ENCODE results near the gene AMER2.

The AMER2 gene

DNA sequence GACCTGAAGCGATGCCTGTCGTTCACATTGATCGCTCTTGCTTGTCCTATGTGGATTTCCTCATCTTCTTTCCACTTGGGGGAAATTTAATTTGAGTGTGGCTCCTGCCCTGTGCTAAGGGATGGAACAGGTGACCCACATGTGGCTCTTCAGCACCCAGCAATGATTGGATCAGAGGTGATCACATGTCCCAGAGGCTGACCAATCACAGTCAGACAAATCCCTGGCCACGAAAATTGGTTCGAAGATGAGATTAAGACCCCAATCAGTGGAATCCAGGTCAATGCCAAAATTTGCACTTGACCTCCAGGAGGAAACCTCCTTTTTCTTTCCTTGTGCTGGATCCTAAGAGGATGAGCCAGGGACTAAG, 23.7 kb downstream of the AMER2 start:
- no peak for DNase-seq

DNA sequence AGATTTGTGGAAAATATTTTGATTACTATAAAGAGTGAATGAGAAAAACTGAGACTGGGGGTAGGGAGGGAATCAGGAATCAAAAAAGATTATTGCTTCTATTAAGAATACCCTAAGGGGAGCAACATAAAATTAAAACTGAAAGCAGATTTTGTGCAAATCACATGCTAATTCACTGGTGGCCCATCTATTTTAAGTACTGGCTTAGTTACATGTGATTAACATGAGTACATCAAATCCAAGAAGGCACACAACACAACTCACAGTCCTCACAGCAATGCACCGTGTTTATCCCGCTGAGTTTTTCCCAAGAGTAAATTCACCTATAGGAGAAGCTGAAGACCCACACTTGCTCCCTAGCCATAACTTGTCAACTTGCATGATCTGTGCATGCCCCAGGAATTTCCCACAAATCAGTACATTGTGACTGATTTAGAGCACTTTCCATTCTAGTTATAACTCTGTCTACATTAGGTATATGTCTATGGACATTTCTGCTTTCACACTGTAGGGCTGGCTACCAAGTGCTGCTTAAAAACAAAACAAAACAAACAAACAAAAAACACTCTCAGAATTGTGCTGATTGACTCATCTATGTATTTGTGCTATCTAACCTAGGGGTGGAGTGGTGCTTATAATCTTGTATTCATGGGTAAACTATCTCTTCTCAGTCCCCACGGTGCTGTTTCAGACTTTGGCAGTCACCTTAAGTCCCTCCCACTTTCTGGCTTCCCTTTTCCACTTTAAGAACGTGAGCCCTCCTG, 24.3 kb downstream of the AMER2 start:
- DNase-seq = no peak

DNA sequence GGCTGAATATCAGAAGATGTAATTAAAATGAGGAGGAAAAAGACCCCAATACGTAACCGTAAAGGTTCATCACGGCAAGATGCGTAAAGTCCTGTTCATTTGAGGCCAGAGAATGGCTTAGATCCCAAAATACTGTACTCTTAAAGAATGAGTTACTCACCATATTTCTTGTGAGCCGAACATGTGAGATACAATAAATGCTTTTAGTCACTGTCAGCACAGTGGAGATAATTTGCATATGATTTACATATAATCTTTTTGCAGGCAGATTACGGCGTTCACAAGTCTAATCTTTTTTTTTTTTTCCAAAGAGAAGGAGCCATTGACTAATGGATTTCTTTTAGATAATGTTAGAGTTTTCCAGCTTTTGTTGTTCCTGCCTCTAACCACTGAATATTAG, 28.4 kb downstream of the AMER2 start:
- no peak for DNase-seq

DNA sequence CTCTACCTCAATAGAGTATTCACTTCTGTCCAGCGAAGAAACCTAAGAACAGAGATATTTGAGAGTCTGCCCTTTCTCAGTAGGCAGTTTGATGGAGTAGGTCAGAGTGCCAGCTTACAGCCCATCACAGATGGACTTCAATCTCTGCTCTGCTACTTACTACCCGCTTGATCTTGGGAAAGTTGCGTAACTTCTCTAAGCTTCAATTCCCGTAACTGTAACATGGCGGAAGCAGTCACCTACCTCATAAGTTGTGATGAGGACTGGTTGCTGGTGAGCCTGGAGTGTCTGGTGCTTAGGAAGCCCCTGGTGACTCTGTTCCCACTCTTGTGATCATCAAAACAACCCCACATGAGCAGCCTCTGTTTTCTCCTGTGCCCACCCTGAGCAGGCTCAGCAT, 31.0 kb downstream of the AMER2 start:
- DNase-seq = no peak

GRCh38 chr13:25137788-25138115, 34.3 kb downstream of the AMER2 start:
- DNase-seq = no peak

- DNase-seq = no peak
These were observed 35.0 kb downstream of the AMER2 start for GRCh38 chr13:25136880-25137787.

- no peak for DNase-seq
These were observed 36.2 kb downstream of the AMER2 start for GRCh38 chr13:25135896-25136295.

GRCh38 chr13:25132751-25133390, 39.2 kb downstream of the AMER2 start:
- DNase-seq = no peak

DNA sequence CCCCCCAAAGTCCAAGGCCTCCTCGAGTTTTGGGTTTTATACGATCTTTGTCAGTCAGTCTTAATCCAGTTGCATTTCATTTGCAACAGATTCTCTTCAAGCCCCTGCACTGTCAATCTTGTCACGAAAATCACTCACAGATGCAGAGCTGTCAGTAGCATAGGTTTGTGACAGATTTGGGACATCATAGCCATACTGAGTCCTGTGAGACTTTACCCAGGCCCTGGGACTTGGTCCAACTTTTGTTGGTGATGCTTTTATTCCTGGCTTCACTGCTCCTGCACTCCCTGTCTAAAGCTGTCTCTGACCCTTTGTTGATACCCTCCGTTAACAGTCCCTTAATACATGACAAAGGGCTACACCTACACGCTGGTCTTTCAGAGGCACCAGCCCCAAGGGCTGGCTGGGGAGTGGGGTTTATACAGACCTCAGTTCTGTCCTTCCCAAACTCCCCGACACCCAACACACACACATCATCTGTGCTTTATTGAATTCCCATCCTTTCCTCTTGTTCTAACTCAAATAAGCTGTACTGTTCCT, 40.1 kb downstream of the AMER2 start:
- DNase-seq = no peak

DNA sequence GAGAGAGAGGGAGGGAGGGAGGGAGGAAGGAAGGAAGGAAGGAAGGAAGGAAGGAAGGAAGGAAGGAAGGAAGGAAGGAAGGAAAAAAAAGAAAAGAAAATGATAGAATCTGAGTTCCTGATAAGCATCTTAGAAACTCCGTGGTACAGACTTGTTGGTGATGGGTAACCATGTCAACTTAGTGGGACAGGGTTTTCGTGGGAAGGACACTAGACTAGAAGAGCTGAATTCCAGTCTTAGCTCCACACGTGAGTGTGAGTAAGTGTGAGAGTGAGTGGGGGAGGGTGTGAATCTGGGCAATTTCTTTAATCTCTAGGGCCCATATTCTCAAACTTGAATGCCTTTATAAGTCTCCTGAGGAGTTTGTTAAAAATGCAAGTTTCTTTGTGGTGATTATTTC, 41.1 kb downstream of the AMER2 start:
- DNase-seq = no peak

- no peak for DNase-seq
These were observed 53.6 kb downstream of the AMER2 start for GRCh38 chr13:25118378-25118905.

GRCh38 chr13:25117312-25117711, 54.8 kb downstream of the AMER2 start:
- DNase-seq = no peak

GRCh38 chr13:25116044-25116443, 56.0 kb downstream of the AMER2 start:
- no peak for DNase-seq

DNA sequence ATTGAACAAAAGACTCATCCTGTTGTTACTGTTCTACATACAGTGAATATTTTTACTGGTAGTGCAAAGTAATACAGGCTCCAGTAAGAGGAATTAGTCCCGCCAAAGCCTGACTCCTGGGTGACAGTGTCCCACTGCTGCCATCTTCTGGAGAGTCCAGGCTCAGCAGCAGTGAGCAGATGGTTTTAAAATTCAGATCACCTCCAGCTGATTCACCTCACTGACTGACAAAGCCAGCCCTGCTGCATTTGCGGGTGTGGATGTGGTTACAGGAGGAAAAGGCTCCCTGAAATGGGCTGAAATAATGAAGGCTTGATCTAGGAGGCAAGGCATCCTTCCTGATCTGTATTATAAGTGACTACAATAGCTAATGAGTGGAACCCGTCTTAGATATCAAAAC, 57.9 kb downstream of the AMER2 start:
- DNase-seq = peak; percentile 3 to 15

- no peak for DNase-seq
These were observed 59.3 kb downstream of the AMER2 start for GRCh38 chr13:25112695-25113255.

Measured in bone marrow (tissue), 2 donors.